HepG2 (cell line): ENCODE measurements around the gene NLRP6. TPM values are rescaled to one million over a fixed set of nuclear protein-coding genes. Genes with fewer than 3 reads are reported as not detected.

Experiments used
- FOXJ3 ChIP-seq: sonication (generic); formaldehyde crosslinking; IDR thresholded peaks from 2 replicates; pipeline ENCODE4 v1.4.0; 2020; ENCODE audit warnings: missing genetic modification reagents, mild to moderate bottlenecking, borderline replicate concordance
- KAT8 ChIP-seq: IDR thresholded peaks from 2 replicates; pipeline ENCODE4 v1.6.1; 2016; ENCODE audit warnings: missing genetic modification reagents, missing compliant biosample characterization
- KLF15 ChIP-seq: sonication (generic); formaldehyde crosslinking; IDR thresholded peaks from 2 replicates; pipeline ENCODE4 v1.8.1; 2023; ENCODE audit warnings: borderline replicate concordance, mild to moderate bottlenecking, inconsistent platforms, missing genetic modification reagents, mixed read lengths
- KLF16 ChIP-seq, 2 experiments: sonication (generic) in 1 of 2; formaldehyde crosslinking in 1 of 2; IDR thresholded peaks; 2 replicates each; pipeline versions ENCODE4 v1.6.1 to v1.8.0; 2016 to 2023; ENCODE audit warnings: missing genetic modification reagents in 2 of 2, missing compliant biosample characterization in 1 of 2
- NFE2 ChIP-seq: sonication (generic); formaldehyde crosslinking; IDR thresholded peaks from 2 replicates; pipeline ENCODE4 v1.4.0; 2020; ENCODE audit warnings: missing genetic modification reagents
- NFRKB ChIP-seq: fragments of 450-650 bp; IDR thresholded peaks from 2 replicates; pipeline ENCODE4 v1.6.1; 2017
- PHF8 ChIP-seq: sonication (generic); formaldehyde crosslinking; IDR thresholded peaks from 2 replicates; pipeline ENCODE4 v1.5.0; 2020; ENCODE audit warnings: missing genetic modification reagents
- POLR2G ChIP-seq: fragments of 200-400 bp; formaldehyde crosslinking; IDR thresholded peaks from 2 replicates; pipeline ENCODE4 v1.6.1; 2018; ENCODE audit warnings: mild to moderate bottlenecking, low read depth, low read length, moderate library complexity
- SALL1 ChIP-seq: sonication (generic); formaldehyde crosslinking; IDR thresholded peaks from 2 replicates; pipeline ENCODE4 v1.8.0; 2022; ENCODE audit warnings: mild to moderate bottlenecking, missing genetic modification reagents
- SNAI1 ChIP-seq: sonication (generic); formaldehyde crosslinking; IDR thresholded peaks from 2 replicates; pipeline ENCODE4 v1.5.0; 2020; ENCODE audit warnings: mild to moderate bottlenecking, missing genetic modification reagents, borderline replicate concordance
- ZBTB1 ChIP-seq: sonication (generic); formaldehyde crosslinking; IDR thresholded peaks from 2 replicates; pipeline ENCODE4 v1.4.0; 2020; ENCODE audit warnings: missing genetic modification reagents, borderline replicate concordance
- ZFY ChIP-seq: sonication (generic); formaldehyde crosslinking; IDR thresholded peaks from 2 replicates; pipeline ENCODE4 v1.4.0; 2020; ENCODE audit warnings: missing genetic modification reagents
- ZMYM3 ChIP-seq: sonication (generic); formaldehyde crosslinking; IDR thresholded peaks from 2 replicates; pipeline ENCODE4 v1.5.1; 2020; ENCODE audit warnings: mild to moderate bottlenecking, missing genetic modification reagents
- ZNF3 ChIP-seq: IDR thresholded peaks from 2 replicates; pipeline ENCODE4 v1.7.0; 2017; ENCODE audit warnings: inconsistent platforms
- ZNF331 ChIP-seq: sonication (generic); formaldehyde crosslinking; IDR thresholded peaks from 2 replicates; pipeline ENCODE4 v1.4.0; 2020; ENCODE audit warnings: missing genetic modification reagents
- ZNF44 ChIP-seq: sonication (generic); formaldehyde crosslinking; IDR thresholded peaks from 2 replicates; pipeline ENCODE4 v1.5.1; 2020; ENCODE audit warnings: mild to moderate bottlenecking, missing genetic modification reagents
- ZNF441 ChIP-seq: sonication (generic); formaldehyde crosslinking; IDR thresholded peaks from 2 replicates; pipeline ENCODE4 v1.7.0; 2021; ENCODE audit warnings: missing genetic modification reagents, borderline replicate concordance
- ZNF446 ChIP-seq: sonication (generic); formaldehyde crosslinking; IDR thresholded peaks from 2 replicates; pipeline ENCODE4 v1.5.0; 2020; ENCODE audit warnings: mild to moderate bottlenecking, missing genetic modification reagents
- ZNF766 ChIP-seq: sonication (generic); formaldehyde crosslinking; IDR thresholded peaks from 2 replicates; pipeline ENCODE4 v1.5.0; 2020; ENCODE audit warnings: missing genetic modification reagents, borderline replicate concordance
- ZNF788 ChIP-seq: sonication (generic); formaldehyde crosslinking; IDR thresholded peaks from 2 replicates; pipeline ENCODE4 v1.5.0; 2020; ENCODE audit warnings: mild to moderate bottlenecking, missing genetic modification reagents, borderline replicate concordance
- ZSCAN29 ChIP-seq: sonication (generic); formaldehyde crosslinking; conservative IDR thresholded peaks from 2 replicates; pipeline ENCODE4 v1.4.0; 2020; ENCODE audit warnings: mild to moderate bottlenecking, missing genetic modification reagents
- polyA plus RNA-seq, 8 experiments: library from polyadenylated mRNA; depleted of rRNA in 3 of 8; stranded (reverse) in 7 of 8; unstranded in 1 of 8; fragments of >200 nt; fragmentation: Illumina TruSeq in 4 of 8; extraction: Trizol in 4 of 8; gene quantifications; 2 replicates each; pipeline versions ENCODE4 v1.2.1 to v1.2.3, GENCODE V29; 2011 to 2016; ENCODE audit warnings: low read depth in 4 of 8, missing spikeins in 1 of 8, mixed read lengths in 1 of 8; ENCODE audit not compliant: insufficient read depth in 1 of 8
- total RNA-seq, 5 experiments: library from RNA; depleted of rRNA; stranded (reverse); fragments of >200 nt; fragmentation: Illumina TruSeq; extraction: Trizol; gene quantifications; 2 replicates each; pipeline ENCODE4 v1.2.3, GENCODE V29; 2016; ENCODE audit warnings: low read depth in 1 of 5
- TF ChIP-seq, protein P1 (sequence below): sonication (generic); formaldehyde crosslinking; IDR thresholded peaks from 2 replicates; pipeline ENCODE4 v1.5.0; 2020; ENCODE audit warnings: mild to moderate bottlenecking, missing genetic modification reagents, borderline replicate concordance
- TF ChIP-seq, protein P2 (sequence below): sonication (generic); formaldehyde crosslinking; IDR thresholded peaks from 2 replicates; pipeline ENCODE4 v1.5.1; 2020; ENCODE audit warnings: mild to moderate bottlenecking, missing genetic modification reagents, borderline replicate concordance
- TF ChIP-seq, protein P3 (sequence below): sonication (generic); formaldehyde crosslinking; IDR thresholded peaks from 2 replicates; pipeline ENCODE4 v1.9.0; 2021; ENCODE audit warnings: missing genetic modification reagents, mild to moderate bottlenecking, borderline replicate concordance

The NLRP6 gene
- total and polyA plus RNA-seq, 2 of the 13 experiments (the other 11 are each of a cell fraction or from before 2014, with no cell fraction given), result not detected

DNA sequence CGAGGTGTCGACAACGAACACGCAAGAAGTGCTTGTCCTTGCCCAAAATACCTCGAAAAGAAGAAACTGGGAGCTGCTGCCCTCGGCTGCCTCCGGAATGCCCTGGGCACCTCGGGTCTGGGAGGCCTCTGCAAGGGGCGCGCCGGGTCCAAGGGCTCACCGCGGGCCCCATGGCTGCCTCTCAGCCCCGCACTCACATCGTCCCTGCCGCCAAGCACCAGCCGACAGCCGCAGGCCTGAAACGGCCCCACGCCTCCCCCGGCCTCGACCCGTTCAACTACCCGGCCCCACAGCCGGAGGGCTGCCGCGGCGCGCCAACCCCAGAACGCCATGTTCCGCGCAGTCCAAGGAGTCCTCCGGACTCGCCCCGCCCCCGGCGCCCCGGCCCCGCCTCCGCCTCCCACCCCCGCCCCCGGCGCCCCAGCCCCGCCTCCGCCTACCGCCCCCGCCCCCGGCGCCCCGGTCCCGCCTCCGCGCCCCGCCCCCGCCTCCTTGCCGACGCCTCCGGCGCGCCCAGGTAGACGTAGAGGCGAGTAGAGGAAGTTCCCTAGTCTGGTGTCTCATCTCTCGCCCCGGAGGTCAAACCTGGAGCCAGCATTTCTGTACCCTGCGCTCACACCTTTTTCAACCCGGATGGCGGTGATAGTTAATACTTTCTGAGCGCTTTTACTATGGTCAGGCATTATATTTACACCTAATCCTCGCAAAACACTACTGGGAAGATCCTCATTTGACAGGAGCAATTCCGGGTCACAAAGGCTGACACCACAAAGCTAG is 42.0 kb upstream of the NLRP6 start, which contains the start of gene SIRT3 (continued):
- TF ChIP-seq, protein P1, sequence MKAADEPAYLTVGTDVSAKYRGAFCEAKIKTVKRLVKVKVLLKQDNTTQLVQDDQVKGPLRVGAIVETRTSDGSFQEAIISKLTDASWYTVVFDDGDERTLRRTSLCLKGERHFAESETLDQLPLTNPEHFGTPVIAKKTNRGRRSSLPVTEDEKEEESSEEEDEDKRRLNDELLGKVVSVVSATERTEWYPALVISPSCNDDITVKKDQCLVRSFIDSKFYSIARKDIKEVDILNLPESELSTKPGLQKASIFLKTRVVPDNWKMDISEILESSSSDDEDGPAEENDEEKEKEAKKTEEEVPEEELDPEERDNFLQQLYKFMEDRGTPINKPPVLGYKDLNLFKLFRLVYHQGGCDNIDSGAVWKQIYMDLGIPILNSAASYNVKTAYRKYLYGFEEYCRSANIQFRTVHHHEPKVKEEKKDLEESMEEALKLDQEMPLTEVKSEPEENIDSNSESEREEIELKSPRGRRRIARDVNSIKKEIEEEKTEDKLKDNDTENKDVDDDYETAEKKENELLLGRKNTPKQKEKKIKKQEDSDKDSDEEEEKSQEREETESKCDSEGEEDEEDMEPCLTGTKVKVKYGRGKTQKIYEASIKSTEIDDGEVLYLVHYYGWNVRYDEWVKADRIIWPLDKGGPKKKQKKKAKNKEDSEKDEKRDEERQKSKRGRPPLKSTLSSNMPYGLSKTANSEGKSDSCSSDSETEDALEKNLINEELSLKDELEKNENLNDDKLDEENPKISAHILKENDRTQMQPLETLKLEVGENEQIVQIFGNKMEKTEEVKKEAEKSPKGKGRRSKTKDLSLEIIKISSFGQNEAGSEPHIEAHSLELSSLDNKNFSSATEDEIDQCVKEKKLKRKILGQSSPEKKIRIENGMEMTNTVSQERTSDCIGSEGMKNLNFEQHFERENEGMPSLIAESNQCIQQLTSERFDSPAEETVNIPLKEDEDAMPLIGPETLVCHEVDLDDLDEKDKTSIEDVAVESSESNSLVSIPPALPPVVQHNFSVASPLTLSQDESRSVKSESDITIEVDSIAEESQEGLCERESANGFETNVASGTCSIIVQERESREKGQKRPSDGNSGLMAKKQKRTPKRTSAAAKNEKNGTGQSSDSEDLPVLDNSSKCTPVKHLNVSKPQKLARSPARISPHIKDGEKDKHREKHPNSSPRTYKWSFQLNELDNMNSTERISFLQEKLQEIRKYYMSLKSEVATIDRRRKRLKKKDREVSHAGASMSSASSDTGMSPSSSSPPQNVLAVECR (CRISPR knock-in tag), result no peak
- TF ChIP-seq NFE2, result no peak
- no peak for TF ChIP-seq FOXJ3 (CRISPR knock-in tag)
- TF ChIP-seq, protein P2, sequence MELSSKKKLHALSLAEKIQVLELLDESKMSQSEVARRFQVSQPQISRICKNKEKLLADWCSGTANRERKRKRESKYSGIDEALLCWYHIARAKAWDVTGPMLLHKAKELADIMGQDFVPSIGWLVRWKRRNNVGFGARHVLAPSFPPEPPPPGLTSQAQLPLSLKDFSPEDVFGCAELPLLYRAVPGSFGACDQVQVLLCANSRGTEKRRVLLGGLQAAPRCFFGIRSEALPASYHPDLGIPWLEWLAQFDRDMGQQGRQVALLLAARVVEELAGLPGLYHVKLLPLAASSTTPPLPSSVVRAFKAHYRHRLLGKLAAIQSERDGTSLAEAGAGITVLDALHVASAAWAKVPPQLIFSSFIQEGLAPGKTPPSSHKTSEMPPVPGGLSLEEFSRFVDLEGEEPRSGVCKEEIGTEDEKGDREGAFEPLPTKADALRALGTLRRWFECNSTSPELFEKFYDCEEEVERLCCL (CRISPR knock-in tag), result no peak
- TF ChIP-seq ZMYM3 (CRISPR knock-in tag), result no peak
- TF ChIP-seq, protein P3, sequence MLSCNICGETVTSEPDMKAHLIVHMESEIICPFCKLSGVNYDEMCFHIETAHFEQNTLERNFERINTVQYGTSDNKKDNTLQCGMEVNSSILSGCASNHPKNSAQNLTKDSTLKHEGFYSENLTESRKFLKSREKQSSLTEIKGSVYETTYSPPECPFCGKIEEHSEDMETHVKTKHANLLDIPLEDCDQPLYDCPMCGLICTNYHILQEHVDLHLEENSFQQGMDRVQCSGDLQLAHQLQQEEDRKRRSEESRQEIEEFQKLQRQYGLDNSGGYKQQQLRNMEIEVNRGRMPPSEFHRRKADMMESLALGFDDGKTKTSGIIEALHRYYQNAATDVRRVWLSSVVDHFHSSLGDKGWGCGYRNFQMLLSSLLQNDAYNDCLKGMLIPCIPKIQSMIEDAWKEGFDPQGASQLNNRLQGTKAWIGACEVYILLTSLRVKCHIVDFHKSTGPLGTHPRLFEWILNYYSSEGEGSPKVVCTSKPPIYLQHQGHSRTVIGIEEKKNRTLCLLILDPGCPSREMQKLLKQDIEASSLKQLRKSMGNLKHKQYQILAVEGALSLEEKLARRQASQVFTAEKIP (CRISPR knock-in tag), result no peak
- 0 out of 2 replicates have a peak, but pooled peaks have one; percentile 33 for TF ChIP-seq ZNF766 (CRISPR knock-in tag)
- no peak for TF ChIP-seq ZBTB1 (CRISPR knock-in tag)
- TF ChIP-seq ZNF44 (CRISPR knock-in tag), result no peak
- no peak for TF ChIP-seq SALL1
- no peak for TF ChIP-seq ZNF788 (CRISPR knock-in tag)
- TF ChIP-seq ZSCAN29 (CRISPR knock-in tag), result 0 out of 2 replicates have a peak, but pooled peaks have one; percentile 7
- TF ChIP-seq ZFY (CRISPR knock-in tag), result peak; percentile 92
- TF ChIP-seq NFRKB, result no peak
- TF ChIP-seq KLF16 (CRISPR knock-in tag; IDR thresholded peaks at IDR 0.05), result no peak; a peak in 1 of 4 replicates
- TF ChIP-seq ZNF446 (CRISPR knock-in tag), result no peak
- TF ChIP-seq PHF8 (CRISPR knock-in tag), result peak; percentile 92
- TF ChIP-seq SNAI1 (CRISPR knock-in tag), result peak; percentile 59; the same call in 1 of the 2 replicates
- no peak for TF ChIP-seq KLF15 (CRISPR knock-in tag)
- no peak for TF ChIP-seq ZNF3 (CRISPR knock-in tag)
- TF ChIP-seq ZNF441 (CRISPR knock-in tag), result no peak
- no peak for TF ChIP-seq KAT8 (CRISPR knock-in tag)
- no peak for TF ChIP-seq ZNF331
- peak; percentile 63 for TF ChIP-seq POLR2G
